ENCODE measurements around the gene SCAMP5. TPM values are rescaled to one million over a fixed set of nuclear protein-coding genes. Genes with fewer than 3 reads are reported as not detected.

SCAMP5 gene
- total and polyA plus RNA-seq, 2 of the 13 experiments (the other 11 are each of a cell fraction or from before 2014, with no cell fraction given): 34.3 to 49.0 TPM

DNA sequence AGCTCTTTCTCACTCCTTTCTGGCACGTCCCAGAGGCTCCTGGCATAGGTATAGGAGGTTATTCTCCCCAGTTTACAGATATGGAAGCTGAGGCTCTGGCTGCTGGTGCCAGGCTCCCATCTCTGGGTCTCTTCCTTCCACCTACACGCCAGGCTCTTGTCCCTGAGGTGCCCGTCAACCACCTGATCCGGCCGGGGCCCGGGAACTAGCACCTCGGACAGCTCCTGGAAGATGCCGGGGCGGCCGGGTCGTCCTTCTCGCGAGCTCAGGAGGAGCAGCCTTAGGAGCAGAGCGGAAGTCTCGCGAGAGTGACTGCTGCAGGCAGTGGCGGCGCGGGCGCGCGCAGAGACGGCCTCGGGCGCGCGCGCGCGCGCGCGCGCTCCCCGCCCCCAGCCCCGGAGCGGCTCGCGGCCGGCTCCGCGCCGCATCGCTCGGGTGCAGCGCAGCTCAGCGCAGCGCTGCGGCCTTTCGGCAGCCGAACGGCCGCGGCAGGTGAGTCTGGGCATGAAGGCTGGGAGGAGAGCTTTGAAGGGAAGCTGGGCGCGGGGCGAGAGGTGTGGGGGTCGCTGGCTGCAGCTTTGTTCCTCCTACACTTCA lies at the start of gene SCAMP5 (continued):
- TF ChIP-seq CREB3 (CRISPR knock-in tag; IDR thresholded peaks at IDR 0.05) (peak; percentile 94), ZNF768 (CRISPR knock-in tag; IDR thresholded peaks at IDR 0.05) (peak; percentile 49; the same call in 1 of the 2 replicates), KLF15 (CRISPR knock-in tag; IDR thresholded peaks at IDR 0.05; ENCODE audit: borderline replicate concordance) (peak; percentile 97), MTA1 (CRISPR knock-in tag; IDR thresholded peaks at IDR 0.05; ENCODE audit: borderline replicate concordance) (no peak), TCF7 (IDR thresholded peaks at IDR 0.05; ENCODE audit: low read depth) (no peak), RFXAP (CRISPR knock-in tag; IDR thresholded peaks at IDR 0.05; ENCODE audit: borderline replicate concordance) (no peak), PTBP1 (IDR thresholded peaks at IDR 0.05; ENCODE audit: low read depth, low read length, poor library complexity, severe bottlenecking) (no peak), ZC3H4 (CRISPR knock-in tag; IDR thresholded peaks at IDR 0.05; ENCODE audit: borderline replicate concordance) (no peak), EHMT2 (IDR thresholded peaks at IDR 0.05; ENCODE audit: borderline replicate concordance, low read depth, low read length) (peak; percentile 92), MBNL3 (CRISPR knock-in tag; conservative IDR thresholded peaks at IDR 0.05) (no peak), MTF1 (CRISPR knock-in tag; IDR thresholded peaks at IDR 0.05) (peak; percentile 90; the same call in 1 of the 2 replicates), HNRNPLL (IDR thresholded peaks at IDR 0.05; ENCODE audit: low read depth, low read length, poor library complexity, severe bottlenecking) (peak; percentile 49), MAX (IDR thresholded peaks at IDR 0.05) (peak; percentile 60), RXRB (CRISPR knock-in tag; IDR thresholded peaks at IDR 0.05; ENCODE audit: borderline replicate concordance) (peak; percentile 79), HDAC6 (IDR thresholded peaks at IDR 0.05; ENCODE audit: low read depth, low read length) (no peak), SP140L (CRISPR knock-in tag; IDR thresholded peaks at IDR 0.05; ENCODE audit: borderline replicate concordance) (0 out of 2 replicates have a peak, but pooled peaks have one; percentile 58), NFE2 (CRISPR knock-in tag; IDR thresholded peaks at IDR 0.05) (no peak), TEF (CRISPR knock-in tag; IDR thresholded peaks at IDR 0.05) (peak; percentile 82; the same call in 1 of the 2 replicates), HOXA5 (CRISPR knock-in tag; IDR thresholded peaks at IDR 0.05) (peak; percentile 96), ZBTB1 (CRISPR knock-in tag; IDR thresholded peaks at IDR 0.05; ENCODE audit: borderline replicate concordance) (peak; percentile 72; the same call in 1 of the 2 replicates), KAT8 (CRISPR knock-in tag; IDR thresholded peaks at IDR 0.05) (peak; percentile 76)
- TF ChIP-seq, protein P1, sequence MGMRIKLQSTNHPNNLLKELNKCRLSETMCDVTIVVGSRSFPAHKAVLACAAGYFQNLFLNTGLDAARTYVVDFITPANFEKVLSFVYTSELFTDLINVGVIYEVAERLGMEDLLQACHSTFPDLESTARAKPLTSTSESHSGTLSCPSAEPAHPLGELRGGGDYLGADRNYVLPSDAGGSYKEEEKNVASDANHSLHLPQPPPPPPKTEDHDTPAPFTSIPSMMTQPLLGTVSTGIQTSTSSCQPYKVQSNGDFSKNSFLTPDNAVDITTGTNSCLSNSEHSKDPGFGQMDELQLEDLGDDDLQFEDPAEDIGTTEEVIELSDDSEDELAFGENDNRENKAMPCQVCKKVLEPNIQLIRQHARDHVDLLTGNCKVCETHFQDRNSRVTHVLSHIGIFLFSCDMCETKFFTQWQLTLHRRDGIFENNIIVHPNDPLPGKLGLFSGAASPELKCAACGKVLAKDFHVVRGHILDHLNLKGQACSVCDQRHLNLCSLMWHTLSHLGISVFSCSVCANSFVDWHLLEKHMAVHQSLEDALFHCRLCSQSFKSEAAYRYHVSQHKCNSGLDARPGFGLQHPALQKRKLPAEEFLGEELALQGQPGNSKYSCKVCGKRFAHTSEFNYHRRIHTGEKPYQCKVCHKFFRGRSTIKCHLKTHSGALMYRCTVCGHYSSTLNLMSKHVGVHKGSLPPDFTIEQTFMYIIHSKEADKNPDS (CRISPR knock-in tag; IDR thresholded peaks at IDR 0.05): no peak
- TF ChIP-seq, protein P2, sequence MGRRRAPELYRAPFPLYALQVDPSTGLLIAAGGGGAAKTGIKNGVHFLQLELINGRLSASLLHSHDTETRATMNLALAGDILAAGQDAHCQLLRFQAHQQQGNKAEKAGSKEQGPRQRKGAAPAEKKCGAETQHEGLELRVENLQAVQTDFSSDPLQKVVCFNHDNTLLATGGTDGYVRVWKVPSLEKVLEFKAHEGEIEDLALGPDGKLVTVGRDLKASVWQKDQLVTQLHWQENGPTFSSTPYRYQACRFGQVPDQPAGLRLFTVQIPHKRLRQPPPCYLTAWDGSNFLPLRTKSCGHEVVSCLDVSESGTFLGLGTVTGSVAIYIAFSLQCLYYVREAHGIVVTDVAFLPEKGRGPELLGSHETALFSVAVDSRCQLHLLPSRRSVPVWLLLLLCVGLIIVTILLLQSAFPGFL (CRISPR knock-in tag; IDR thresholded peaks at IDR 0.05): 0 out of 2 replicates have a peak, but pooled peaks have one; percentile 45

All from HepG2 (cell line).